ENCODE measurements around the gene TLK2.

DNA sequence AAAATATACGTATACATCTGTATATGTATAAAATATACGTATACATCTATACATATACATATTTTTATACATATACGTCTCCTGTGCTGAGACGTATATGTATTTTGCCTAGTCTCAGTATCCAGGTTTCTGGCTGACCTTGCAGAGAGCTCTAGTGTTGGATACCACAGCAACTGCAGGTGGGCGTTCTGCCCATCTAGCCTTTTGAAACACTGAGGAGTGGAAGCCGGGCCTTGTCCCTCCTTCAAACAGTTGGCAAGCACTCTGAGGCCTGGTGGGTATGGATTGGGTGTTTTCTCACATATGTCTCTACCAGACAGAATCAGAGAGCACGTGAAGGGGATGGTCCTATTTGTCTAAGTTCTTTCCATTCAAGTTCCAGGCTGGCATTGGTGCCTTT lies 109.5 kb downstream of the TLK2 start:
- TF ChIP-seq CTCF (conservative IDR thresholded peaks at IDR 0.05 in 1 of 2, IDR thresholded peaks at IDR 0.05 in 1 of 2; ENCODE audit: extremely low read depth in 1 of 2, insufficient read depth in 1 of 2, low read depth in 1 of 2, low read length in 2 of 2) (no peak), EZH2 (IDR thresholded peaks at IDR 0.05; ENCODE audit: borderline replicate concordance, low read length) (no peak)
